HEK293 (cell line): ENCODE results near the gene SLK.

Experiments
- BCL11A ChIP-seq: fragments of 450-650 bp; formaldehyde crosslinking; IDR thresholded peaks from 2 replicates; pipeline ENCODE4 v1.5.1; 2016; ENCODE audit warnings: low read depth, missing biosample characterization, missing genetic modification characterization
- GLI4 ChIP-seq: fragments of 450-650 bp; formaldehyde crosslinking; IDR thresholded peaks from 2 replicates; pipeline ENCODE4 v1.5.1; 2016; ENCODE audit warnings: missing biosample characterization, missing genetic modification characterization
- PBX3 ChIP-seq: sonication (generic); formaldehyde crosslinking; IDR thresholded peaks from 2 replicates; pipeline ENCODE4 v1.8.1; 2022; ENCODE audit warnings: mild to moderate bottlenecking, moderate library complexity, missing genetic modification reagents
- TRIM28 ChIP-seq: IDR thresholded peaks from 2 replicates; pipeline ENCODE4 v1.6.1; 2011; ENCODE audit warnings: low read length, control low read depth, borderline replicate concordance
- ZBTB1 ChIP-seq: fragments of 450-650 bp; formaldehyde crosslinking; IDR thresholded peaks from 2 replicates; pipeline ENCODE4 v1.5.1; 2016; ENCODE audit warnings: missing biosample characterization, missing genetic modification characterization
- ZNF239 ChIP-seq: fragments of 450-650 bp; formaldehyde crosslinking; IDR thresholded peaks from 2 replicates; pipeline ENCODE4 v1.5.1; 2016; ENCODE audit warnings: missing biosample characterization, missing genetic modification characterization
- ZNF24 ChIP-seq: fragments of 450-650 bp; formaldehyde crosslinking; IDR thresholded peaks from 2 replicates; pipeline ENCODE4 v1.5.1; 2016; ENCODE audit warnings: missing biosample characterization, missing genetic modification characterization
- TF ChIP-seq, protein P1 (sequence below): fragments of 450-650 bp; formaldehyde crosslinking; IDR thresholded peaks from 2 replicates; pipeline ENCODE4 v1.5.1; 2016; ENCODE audit warnings: missing biosample characterization, missing genetic modification characterization

DNA sequence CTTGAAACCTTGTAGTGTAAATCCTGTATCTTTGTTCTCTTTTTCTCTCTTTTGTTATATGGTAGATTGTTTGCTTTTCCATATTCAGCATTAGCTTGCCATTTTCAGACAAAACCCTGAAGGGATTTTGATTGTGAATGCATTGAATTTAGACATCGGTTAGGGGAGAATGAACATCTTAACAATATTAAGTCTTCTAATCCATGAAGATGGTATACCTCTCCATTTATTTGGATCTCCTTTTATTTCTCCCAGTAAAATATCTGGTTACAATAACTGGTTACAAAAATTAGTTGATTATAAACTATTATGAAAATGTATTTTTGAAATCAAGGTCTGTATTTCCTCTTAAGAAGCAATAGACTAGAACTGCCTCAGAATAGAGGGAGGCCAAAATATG, 12.4 kb upstream of the SLK start:
- TF ChIP-seq ZBTB1 (tag by site-specific recombination) = no peak
- TF ChIP-seq PBX3 (CRISPR knock-in tag) = no peak
- no peak for TF ChIP-seq GLI4 (tag by site-specific recombination)
- no peak for TF ChIP-seq BCL11A (tag by site-specific recombination)
- no peak for TF ChIP-seq TRIM28
- TF ChIP-seq ZNF239 (tag by site-specific recombination) = no peak
- no peak for TF ChIP-seq ZNF24 (tag by site-specific recombination)
- TF ChIP-seq, protein P1, sequence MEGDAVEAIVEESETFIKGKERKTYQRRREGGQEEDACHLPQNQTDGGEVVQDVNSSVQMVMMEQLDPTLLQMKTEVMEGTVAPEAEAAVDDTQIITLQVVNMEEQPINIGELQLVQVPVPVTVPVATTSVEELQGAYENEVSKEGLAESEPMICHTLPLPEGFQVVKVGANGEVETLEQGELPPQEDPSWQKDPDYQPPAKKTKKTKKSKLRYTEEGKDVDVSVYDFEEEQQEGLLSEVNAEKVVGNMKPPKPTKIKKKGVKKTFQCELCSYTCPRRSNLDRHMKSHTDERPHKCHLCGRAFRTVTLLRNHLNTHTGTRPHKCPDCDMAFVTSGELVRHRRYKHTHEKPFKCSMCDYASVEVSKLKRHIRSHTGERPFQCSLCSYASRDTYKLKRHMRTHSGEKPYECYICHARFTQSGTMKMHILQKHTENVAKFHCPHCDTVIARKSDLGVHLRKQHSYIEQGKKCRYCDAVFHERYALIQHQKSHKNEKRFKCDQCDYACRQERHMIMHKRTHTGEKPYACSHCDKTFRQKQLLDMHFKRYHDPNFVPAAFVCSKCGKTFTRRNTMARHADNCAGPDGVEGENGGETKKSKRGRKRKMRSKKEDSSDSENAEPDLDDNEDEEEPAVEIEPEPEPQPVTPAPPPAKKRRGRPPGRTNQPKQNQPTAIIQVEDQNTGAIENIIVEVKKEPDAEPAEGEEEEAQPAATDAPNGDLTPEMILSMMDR (tag by site-specific recombination) = no peak
